HG02884 (cell line): ENCODE measurements around the gene GALNT13.
"Not testable (repeated sequence)": the region's sequence is repeated elsewhere in the genome, so short reads cannot be mapped to it uniquely, and the experiment has no call there.

Experiments used
- ATAC-seq: cut with Tn5 transposase; IDR thresholded peaks from one replicate; pipeline ENCODE4 v1.9.1; 2021; ENCODE audit warnings: mild to moderate bottlenecking, moderate library complexity; ENCODE audit not compliant: unreplicated experiment

The GALNT13 gene

GRCh38 chr2:154459286-154459685 lies 587.6 kb downstream of the GALNT13 start:
- ATAC-seq, result no peak

- no peak for ATAC-seq
These were observed 590.9 kb downstream of the GALNT13 start for GRCh38 chr2:154462634-154463033.

DNA sequence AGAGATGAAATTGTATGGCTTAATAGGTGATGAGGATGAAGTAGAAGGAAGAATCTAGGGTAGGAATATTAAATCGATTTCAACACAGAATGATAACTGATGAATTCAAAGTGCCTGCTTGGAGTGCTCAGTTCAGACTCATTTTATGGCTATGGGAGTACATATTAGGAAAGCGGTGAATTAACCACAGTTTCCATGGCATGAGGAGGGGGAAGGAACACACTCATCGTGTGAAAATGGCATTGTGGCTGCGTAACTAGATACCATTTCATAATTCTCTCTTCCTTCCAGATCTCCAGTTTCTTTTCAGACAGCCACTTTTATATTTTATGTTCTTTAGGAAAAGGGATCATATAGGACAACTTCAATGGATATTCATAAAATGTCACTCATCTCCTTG lies 594.5 kb downstream of the GALNT13 start:
- no peak for ATAC-seq

DNA sequence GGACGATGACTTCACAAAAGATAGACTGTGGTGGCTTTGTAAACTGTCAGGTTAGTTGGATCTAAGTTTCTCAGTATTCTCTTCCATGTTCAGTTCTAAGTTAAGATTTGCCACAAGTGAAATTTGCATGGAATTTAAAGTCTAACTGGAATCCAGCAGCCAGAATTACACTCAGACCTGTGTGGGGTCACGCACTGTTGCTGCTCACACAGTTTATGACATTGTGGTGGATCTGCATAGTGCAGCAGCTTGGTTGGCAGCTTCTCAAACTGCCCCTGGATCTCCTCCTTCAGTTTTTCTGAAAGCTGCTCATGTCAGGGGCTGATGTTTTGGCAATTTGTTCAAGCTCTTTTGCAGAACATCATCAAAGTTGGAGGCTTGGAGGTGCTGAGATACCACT lies 598.7 kb downstream of the GALNT13 start:
- no peak for ATAC-seq

- ATAC-seq, result not testable (repeated sequence)
These were observed 599.8 kb downstream of the GALNT13 start for GRCh38 chr2:154471492-154471891.

DNA sequence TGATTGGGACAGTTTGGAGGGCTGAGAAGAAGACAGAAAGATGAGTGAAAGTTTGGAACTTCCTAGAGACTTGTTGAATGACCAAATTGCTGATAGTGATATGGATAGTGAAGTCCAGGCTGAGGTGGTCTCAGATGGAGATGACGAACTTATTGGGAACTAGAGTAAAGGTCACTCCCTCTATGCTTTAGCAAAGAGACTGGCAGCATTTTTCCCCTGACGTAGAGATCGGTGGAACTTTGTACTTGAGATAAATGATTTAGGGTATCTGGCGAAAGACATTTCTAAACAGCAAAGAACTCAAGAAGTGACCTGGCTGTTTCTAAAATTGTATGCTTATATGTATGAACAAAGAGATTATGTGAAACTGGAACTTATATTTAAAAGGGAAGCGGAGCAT lies 605.6 kb downstream of the GALNT13 start:
- no peak for ATAC-seq

DNA sequence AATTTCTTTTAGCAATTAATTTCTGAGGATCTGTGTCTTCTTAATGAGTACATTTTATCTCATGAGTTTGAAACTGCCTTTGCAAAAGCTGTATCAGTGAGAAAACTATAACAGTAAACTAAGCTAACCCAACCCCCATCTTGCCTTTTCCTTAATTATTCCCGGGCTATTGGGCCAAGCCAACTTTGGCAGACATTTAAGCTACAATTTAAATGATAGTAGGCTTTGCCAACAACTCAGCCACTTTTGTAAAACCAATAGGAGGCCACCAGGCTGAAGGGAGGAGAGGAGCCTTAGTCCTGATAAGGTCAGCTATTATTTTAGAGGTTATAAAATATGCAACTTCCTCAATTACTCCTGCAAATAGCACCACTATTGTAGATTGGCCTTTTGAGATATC lies 608.8 kb downstream of the GALNT13 start:
- ATAC-seq, result no peak

- no peak for ATAC-seq
These were observed 609.6 kb downstream of the GALNT13 start for GRCh38 chr2:154481336-154481735.

- no peak for ATAC-seq
These were observed 612.8 kb downstream of the GALNT13 start for GRCh38 chr2:154484338-154485099.

GRCh38 chr2:154488801-154489200 lies 617.1 kb downstream of the GALNT13 start:
- no peak for ATAC-seq

DNA sequence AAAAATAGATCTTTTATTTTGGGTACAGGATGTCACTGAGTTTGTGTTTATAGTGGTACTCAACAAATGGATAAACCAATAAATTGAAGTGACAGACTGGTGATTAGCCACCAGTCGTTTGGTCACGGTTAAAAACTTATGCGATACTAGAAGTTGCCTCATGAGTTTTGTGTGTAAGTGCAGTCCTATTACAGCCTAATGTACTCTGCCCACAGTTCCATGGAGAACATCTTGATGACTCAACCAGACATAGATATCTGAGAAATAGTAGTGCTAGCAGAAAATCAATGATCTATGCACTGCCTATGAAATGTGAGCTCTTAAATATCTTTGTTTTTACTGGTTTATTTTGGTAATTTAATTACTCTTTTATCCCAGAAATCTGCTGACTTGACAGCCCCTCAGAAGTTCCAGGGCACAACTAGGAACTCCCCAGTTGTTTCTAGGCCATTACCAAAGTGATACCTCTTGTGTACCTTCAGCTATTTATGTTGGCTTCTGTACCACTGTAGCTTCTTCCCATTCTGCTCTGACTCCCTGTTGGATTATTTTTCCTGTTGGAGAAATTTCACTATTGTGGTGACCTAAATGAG lies 617.6 kb downstream of the GALNT13 start:
- no peak for ATAC-seq

DNA sequence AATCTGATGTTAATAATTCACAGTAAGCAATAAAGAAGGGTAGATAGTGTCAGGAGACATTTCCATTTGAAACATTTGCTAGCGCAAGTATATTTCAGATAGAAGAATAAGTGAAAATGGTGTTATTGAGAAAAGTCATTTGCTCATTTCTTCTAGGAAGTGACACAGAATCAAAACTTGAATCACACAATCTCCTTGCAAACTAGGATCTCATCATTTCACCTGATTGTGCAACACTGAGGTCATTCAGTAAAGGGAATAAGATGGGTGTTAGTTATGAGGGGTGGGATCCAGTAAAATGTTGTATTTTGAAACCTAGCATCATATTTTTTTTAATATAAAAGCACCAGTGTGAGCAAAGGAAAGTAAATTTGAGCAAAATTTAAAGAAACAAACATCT lies 618.8 kb downstream of the GALNT13 start:
- no peak for ATAC-seq

GRCh38 chr2:154495455-154495868 lies 623.7 kb downstream of the GALNT13 start:
- no peak for ATAC-seq

DNA sequence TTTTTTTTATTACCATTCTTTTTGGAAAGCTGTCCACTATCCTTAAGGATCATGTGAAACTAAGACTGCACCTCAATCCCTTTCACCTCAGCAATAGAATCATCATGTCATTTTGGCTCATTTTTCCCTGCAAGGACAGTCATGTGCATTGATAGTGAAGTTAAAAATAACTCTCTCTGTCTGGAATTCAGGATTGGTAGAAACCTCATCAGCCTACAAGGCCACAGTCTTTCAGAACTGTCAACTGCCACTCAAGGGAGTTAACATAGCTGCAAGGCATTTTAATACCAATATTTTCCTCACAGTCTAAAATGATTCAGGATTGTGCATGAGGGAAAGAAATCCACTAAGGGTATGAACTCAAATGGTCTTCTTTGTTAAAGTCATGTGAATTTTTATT lies 625.3 kb downstream of the GALNT13 start:
- no peak for ATAC-seq
